ENCODE results near the gene CALR3.

GRCh38 chr19:16516923-16517610 lies 21.1 kb upstream of the CALR3 start:
- TF ChIP-seq CTCF (IDR thresholded peaks at IDR 0.05) = no peak
- TF ChIP-seq ZFX (IDR thresholded peaks at IDR 0.05; ENCODE audit: borderline replicate concordance) = no peak

Measured in 22Rv1 (cell line).